HL-60 (cell line): ENCODE results near the gene SLFN12L.
A peak's percentile ranks its signal among the peaks of the same experiment; 100 is the strongest.

Source experiments
- DNase-seq, 2 experiments: peaks; one replicate each; pipeline ENCODE4 v3.0.0-alpha.2; 2010 to 2020; ENCODE audit warnings: low read depth in 1 of 2, low spot score in 1 of 2
- H3K27ac ChIP-seq: fragments of 250-450 bp; sonication (Bioruptor Pico); replicated peaks from 2 replicates; pipeline ENCODE4 v1.5.1; 2020; ENCODE audit warnings: mild to moderate bottlenecking, moderate library complexity
- H3K27me3 ChIP-seq: fragments of 250-450 bp; sonication (Bioruptor Pico); 2 replicates; pipeline ENCODE4 v1.5.1; 2021; ENCODE audit warnings: mild to moderate bottlenecking, moderate library complexity; ENCODE audit not compliant: insufficient read depth, poor library complexity, severe bottlenecking
- H3K4me3 ChIP-seq: replicated peaks from 2 replicates; pipeline ENCODE4 v1.5.1; 2011; ENCODE audit warnings: mild to moderate bottlenecking, control low read depth, low read length; ENCODE audit not compliant: insufficient read depth
- GABPA ChIP-seq: IDR thresholded peaks from 2 replicates; pipeline ENCODE4 v1.6.1; 2012; ENCODE audit warnings: low read depth
- POLR2AphosphoS5 ChIP-seq: IDR thresholded peaks from 2 replicates; pipeline ENCODE4 v1.6.1; 2012; ENCODE audit warnings: low read depth
- REST ChIP-seq: IDR thresholded peaks from 2 replicates; pipeline ENCODE4 v1.6.1; 2012; ENCODE audit warnings: low read depth; ENCODE audit not compliant: insufficient replicate concordance
- SPI1 ChIP-seq: IDR thresholded peaks from 2 replicates; pipeline ENCODE4 v1.6.1; 2012; ENCODE audit warnings: low read depth, mild to moderate bottlenecking, borderline replicate concordance
- TF ChIP-seq, protein P1 (sequence below): IDR thresholded peaks from one replicate; pipeline ENCODE4 v1.5.1; 2011; ENCODE audit warnings: low read length, control low read depth, inconsistent platforms; ENCODE audit not compliant: insufficient read depth

Gene SLFN12L

DNA sequence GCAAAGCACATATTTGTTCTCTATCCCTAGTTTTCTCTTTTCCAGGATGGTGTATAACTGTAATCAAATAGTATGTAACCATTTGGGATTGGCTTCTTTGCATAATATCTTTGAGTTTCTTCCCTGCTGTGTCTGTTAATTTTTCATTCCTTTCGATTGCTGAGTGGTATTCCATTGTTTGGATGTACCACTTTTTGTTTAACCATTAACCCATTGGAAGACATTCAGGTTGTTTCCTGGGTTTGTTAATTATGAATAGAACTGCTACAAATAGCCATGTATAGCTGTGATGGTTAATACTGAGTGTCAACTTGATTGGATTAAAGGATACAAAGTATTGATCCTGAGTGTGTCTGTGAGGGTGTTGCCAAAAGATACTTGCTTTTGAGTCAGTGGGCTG is 84.3 kb downstream of the SLFN12L start:
- no peak for DNase-seq
- Histone ChIP-seq H3K27ac (no peak overlapping the region), H3K27me3 (no peaks in the 10 kb centered on the region), H3K4me3 (no peak overlapping the region)
- TF ChIP-seq GABPA, result no peak
- TF ChIP-seq POLR2AphosphoS5, result no peak
- no peak for TF ChIP-seq REST
- TF ChIP-seq, protein P1, sequence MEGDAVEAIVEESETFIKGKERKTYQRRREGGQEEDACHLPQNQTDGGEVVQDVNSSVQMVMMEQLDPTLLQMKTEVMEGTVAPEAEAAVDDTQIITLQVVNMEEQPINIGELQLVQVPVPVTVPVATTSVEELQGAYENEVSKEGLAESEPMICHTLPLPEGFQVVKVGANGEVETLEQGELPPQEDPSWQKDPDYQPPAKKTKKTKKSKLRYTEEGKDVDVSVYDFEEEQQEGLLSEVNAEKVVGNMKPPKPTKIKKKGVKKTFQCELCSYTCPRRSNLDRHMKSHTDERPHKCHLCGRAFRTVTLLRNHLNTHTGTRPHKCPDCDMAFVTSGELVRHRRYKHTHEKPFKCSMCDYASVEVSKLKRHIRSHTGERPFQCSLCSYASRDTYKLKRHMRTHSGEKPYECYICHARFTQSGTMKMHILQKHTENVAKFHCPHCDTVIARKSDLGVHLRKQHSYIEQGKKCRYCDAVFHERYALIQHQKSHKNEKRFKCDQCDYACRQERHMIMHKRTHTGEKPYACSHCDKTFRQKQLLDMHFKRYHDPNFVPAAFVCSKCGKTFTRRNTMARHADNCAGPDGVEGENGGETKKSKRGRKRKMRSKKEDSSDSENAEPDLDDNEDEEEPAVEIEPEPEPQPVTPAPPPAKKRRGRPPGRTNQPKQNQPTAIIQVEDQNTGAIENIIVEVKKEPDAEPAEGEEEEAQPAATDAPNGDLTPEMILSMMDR, result no peak
- no peak for TF ChIP-seq SPI1

- Histone ChIP-seq H3K27me3 (no peaks in the 10 kb centered on the region), H3K27ac (peak overlapping the region; percentile 97)
- TF ChIP-seq GABPA (no peak), POLR2AphosphoS5 (peak; percentile 65), SPI1 (peak; percentile 75), REST (no peak)
- TF ChIP-seq, protein P1, result no peak
These were observed 88.0 kb downstream of the SLFN12L start for GRCh38 chr17:35449371-35449931.

DNA sequence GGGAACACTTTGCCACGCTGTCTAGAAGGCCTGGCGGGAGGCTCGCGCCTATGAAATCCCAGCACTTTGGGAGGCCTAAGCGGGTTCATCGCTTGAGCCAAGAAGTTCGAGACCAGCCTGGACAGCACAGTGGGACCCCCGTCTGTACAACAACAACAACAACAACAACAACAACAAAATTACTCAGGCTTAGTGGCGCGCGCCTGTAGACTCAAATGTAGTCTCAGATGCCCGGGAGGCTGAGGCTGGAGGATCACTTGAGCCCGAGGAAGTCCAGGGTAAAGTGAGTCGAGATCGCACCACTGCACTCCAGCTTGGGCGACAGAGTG is 88.6 kb downstream of the SLFN12L start:
- DNase-seq, result no peak
- H3K27me3 ChIP-seq, result no peaks in the 10 kb centered on the region
- H3K4me3 ChIP-seq, result peak overlapping the region; percentile 56
- H3K27ac ChIP-seq, result peak overlapping the region; percentile 97
- TF ChIP-seq SPI1, result no peak
- TF ChIP-seq REST, result no peak
- no peak for TF ChIP-seq POLR2AphosphoS5
- TF ChIP-seq GABPA, result no peak
- TF ChIP-seq, protein P1, result no peak

More at GRCh38 chr17:35449371-35449931, 88.0 kb downstream of the SLFN12L start:
- peak overlapping the region; percentile 56 for H3K4me3 ChIP-seq
- peak in 1 of 2 experiments; percentile 89 for DNase-seq
